T-cell (primary cell): Measurements from ENCODE around the gene CA10. TPM values are rescaled to one million over a fixed set of nuclear protein-coding genes. Genes with fewer than 3 reads are reported as not detected.

Experiments
- ATAC-seq, 4 experiments: fragments of 200-7000 bp in 3 of 4; fragments of 150-1000 bp in 1 of 4; cut with Tn5 transposase; replicated peaks in 1 of 4; 1 replicate in 3 of 4; 2 replicates in 1 of 4; pipeline ENCODE4 v1.10.0; 2021; ENCODE audit warnings: moderate library complexity in 3 of 4, mild to moderate bottlenecking in 2 of 4, moderate number of reproducible peaks in 1 of 4
- CTCF ChIA-PET, 2 donors: fragments of 300-600 bp; sonication (Branson Sonifier 250); formaldehyde crosslinking; loops; one replicate each; lab custom pipeline; 2022; ENCODE audit warnings: antibody characterized with exemption in 2 of 2; lab: Charles Lee
- POLR2A ChIA-PET, 2 donors: fragments of 300-600 bp; sonication (Branson Sonifier 250); formaldehyde crosslinking; loops; one replicate each; lab custom pipeline; 2022; ENCODE audit warnings: antibody characterized with exemption in 2 of 2; lab: Charles Lee
- DNase-seq, 35 experiments: peaks; one replicate each; pipeline versions ENCODE4 v3.0.0 to v3.0.0-alpha.2; 2013 to 2023
- H3K27ac ChIP-seq: one replicate; pipeline ENCODE4 v1.5.1; 2013; ENCODE audit warnings: low read length
- H3K27me3 ChIP-seq, 2 experiments: replicated peaks in 1 of 2; 1 replicate in 1 of 2; 2 replicates in 1 of 2; pipeline versions ENCODE4 v1.6.1 to v1.7.0; 2013; ENCODE audit warnings: low read length in 1 of 2, mixed read lengths in 1 of 2; ENCODE audit not compliant: control insufficient read depth in 2 of 2, insufficient read depth in 2 of 2; ENCODE audit errors: extremely low read depth in 1 of 2
- H3K36me3 ChIP-seq, 2 donors: 1 replicate in 1 of 2; 2 replicates in 1 of 2; pipeline versions ENCODE4 v1.6.1 to v1.7.0; 2013; ENCODE audit warnings: low read length in 1 of 2; ENCODE audit not compliant: control insufficient read depth in 2 of 2, insufficient read depth in 1 of 2; ENCODE audit errors: extremely low read depth in 1 of 2
- H3K4me1 ChIP-seq, 2 experiments: 1 replicate in 1 of 2; 2 replicates in 1 of 2; pipeline versions ENCODE4 v1.6.1 to v1.7.0; 2013; ENCODE audit warnings: low read length in 2 of 2, mixed read lengths in 1 of 2; ENCODE audit not compliant: insufficient read depth in 2 of 2, control insufficient read depth in 1 of 2; ENCODE audit errors: extremely low read depth in 1 of 2
- H3K4me3 ChIP-seq, 2 donors: 1 replicate in 1 of 2; 2 replicates in 1 of 2; pipeline versions ENCODE4 v1.5.1 to v1.7.0; 2013; ENCODE audit warnings: mild to moderate bottlenecking in 2 of 2, low read length in 1 of 2, moderate library complexity in 1 of 2; ENCODE audit not compliant: control insufficient read depth in 1 of 2; ENCODE audit errors: extremely low read depth in 1 of 2
- H3K9me3 ChIP-seq: 2 replicates; pipeline ENCODE4 v1.7.0; 2013
- H3K27ac Mint-ChIP-seq, 2 donors: one replicate each; pipeline ENCODE4 v1.8.0; 2020 to 2021; ENCODE audit warnings: mild to moderate bottlenecking in 2 of 2, mixed read lengths in 2 of 2
- H3K27me3 Mint-ChIP-seq, 2 donors: one replicate each; pipeline ENCODE4 v1.8.0; 2021 to 2022; ENCODE audit warnings: mixed read lengths in 2 of 2
- H3K36me3 Mint-ChIP-seq: one replicate; pipeline ENCODE4 v1.8.0; 2021; ENCODE audit warnings: mixed read lengths
- H3K4me1 Mint-ChIP-seq, 3 donors: one replicate each; pipeline ENCODE4 v1.8.0; 2020 to 2022; ENCODE audit warnings: mixed read lengths in 3 of 3, mild to moderate bottlenecking in 1 of 3
- H3K4me3 Mint-ChIP-seq, 3 donors: one replicate each; pipeline ENCODE4 v1.8.0; 2020 to 2022; ENCODE audit warnings: mild to moderate bottlenecking in 3 of 3, mixed read lengths in 3 of 3, moderate library complexity in 3 of 3
- H3K9me3 Mint-ChIP-seq, 3 donors: one replicate each; pipeline ENCODE4 v1.8.0; 2020 to 2022; ENCODE audit warnings: mixed read lengths in 3 of 3
- WGBS: methylation state at CpG from one replicate; pipeline ENCODE4 v1.1.5; 2013; ENCODE audit warnings: missing lambda C conversion rate; ENCODE audit not compliant: insufficient coverage; 5-methylcytosine and 5-hydroxymethylcytosine counted together
- total RNA-seq, 35 experiments: library from RNA in 6 of 35; stranded (reverse) in 6 of 35; fragments of 120-200 nt in 1 of 35; gene quantifications; one replicate each; pipeline versions ENCODE4 v1.2.1 to v1.2.4 and lab custom pipeline; 2013 to 2026

The CA10 gene
- total RNA-seq, 5 donors from 2014 or later (not counting 1 experiment from before 2014, with no cell fraction given): 0.30 TPM; not detected in 4

DNA sequence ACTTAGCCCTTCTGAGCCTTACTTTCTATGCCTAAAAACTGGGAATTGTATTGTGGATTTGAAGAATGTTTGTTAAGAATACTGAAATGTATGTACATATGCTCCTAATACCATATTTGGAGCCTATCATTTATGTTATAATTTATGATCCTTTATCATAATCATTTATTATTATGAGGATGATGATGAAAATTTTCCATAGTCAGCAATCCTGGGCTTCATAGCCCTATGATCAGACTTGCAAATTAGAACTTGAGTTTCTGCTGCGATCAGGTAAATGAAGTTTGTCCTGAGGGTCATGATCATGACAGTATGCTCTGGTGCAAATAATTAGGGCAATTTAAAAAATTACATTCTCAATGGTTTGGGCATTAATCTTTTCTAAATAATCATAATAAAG, 147.4 kb downstream of the CA10 start:
- POLR2A ChIA-PET: no interaction called here

DNA sequence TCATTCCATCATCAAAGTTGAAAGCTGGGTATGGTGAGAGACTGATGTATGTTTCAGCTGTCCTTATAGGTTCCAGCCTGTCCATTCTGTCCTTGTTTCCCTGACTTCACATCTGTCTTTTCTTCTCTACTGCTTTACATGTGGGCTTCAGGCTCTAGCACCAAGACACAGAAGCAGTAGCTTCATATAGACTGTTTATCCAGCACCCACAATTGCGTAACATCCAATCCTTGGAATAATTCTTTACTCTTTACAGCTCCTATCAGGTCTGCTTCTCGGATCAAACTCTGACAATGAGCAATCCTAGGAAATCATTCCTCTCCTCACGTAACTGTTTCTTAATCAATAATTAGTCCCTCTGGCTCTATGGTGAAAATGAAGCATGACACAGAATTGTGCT, 158.9 kb downstream of the CA10 start:
- Histone ChIP-seq H3K27ac (no peak overlapping the region), H3K36me3 (no peaks in the 10 kb centered on the region), H3K4me3 (no peak overlapping the region), H3K4me1 (no peaks in the 10 kb centered on the region), H3K27me3 (no peaks in the 10 kb centered on the region), H3K9me3 (no peaks in the 10 kb centered on the region)
- CTCF ChIA-PET: no interaction called here
- no peaks in the 10 kb centered on the region for H3K4me1 Mint-ChIP-seq
- 83% methylated on average over 1 of the region's 3 CpGs for WGBS
- H3K9me3 Mint-ChIP-seq: no peaks in the 10 kb centered on the region
- H3K27me3 Mint-ChIP-seq: peaks cover 3 to 4% of the 10 kb centered on the region in 2 donors
- POLR2A ChIA-PET: no interaction called here
- no peak overlapping the region for H3K4me3 Mint-ChIP-seq
- DNase-seq (no peak), ATAC-seq (no peak)
- H3K27ac Mint-ChIP-seq: no peak overlapping the region
- H3K36me3 Mint-ChIP-seq: no peaks in the 10 kb centered on the region

More for the DNA sequence above, 147.4 kb downstream of the CA10 start:
- H3K4me1 Mint-ChIP-seq: no peaks in the 10 kb centered on the region
- H3K27me3 Mint-ChIP-seq: peaks cover 0 to 8% of the 10 kb centered on the region in 2 donors
- CTCF ChIA-PET: no interaction called here
- Histone ChIP-seq H3K27ac (no peak overlapping the region), H3K9me3 (no peaks in the 10 kb centered on the region), H3K36me3 (no peaks in the 10 kb centered on the region), H3K4me1 (no peaks in the 10 kb centered on the region), H3K27me3 (no peaks in the 10 kb centered on the region), H3K4me3 (no peak overlapping the region)
- DNase-seq (no peak), ATAC-seq (no peak)
- peaks cover 0 to 5% (median 4%) of the 10 kb centered on the region in 3 donors for H3K9me3 Mint-ChIP-seq
- WGBS: no CpG with 5 or more reads among the region's 1 CpG
- no peaks in the 10 kb centered on the region for H3K36me3 Mint-ChIP-seq
- H3K27ac Mint-ChIP-seq: no peak overlapping the region
- no peak overlapping the region for H3K4me3 Mint-ChIP-seq

DNA sequence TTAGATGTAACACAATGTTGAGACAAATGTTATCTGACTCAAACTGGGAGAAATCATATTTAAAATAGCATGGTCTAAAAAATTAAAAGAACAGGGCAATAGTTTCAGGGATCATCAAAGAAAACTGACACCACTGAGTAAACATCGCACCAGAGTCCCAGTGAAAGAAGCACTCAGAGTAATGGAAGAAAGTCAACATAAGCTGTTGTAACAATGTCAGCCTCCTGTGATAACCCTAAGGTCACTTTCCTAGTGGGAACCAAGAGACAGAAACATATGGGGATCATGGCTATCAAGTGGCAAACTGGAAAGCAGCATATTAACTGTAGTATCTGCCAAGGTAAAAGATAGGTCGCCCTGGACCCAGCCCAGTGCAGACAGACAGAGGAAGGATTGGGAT, 160.8 kb downstream of the CA10 start:
- Histone ChIP-seq H3K4me1 (no peaks in the 10 kb centered on the region), H3K27me3 (no peaks in the 10 kb centered on the region), H3K36me3 (no peaks in the 10 kb centered on the region), H3K27ac (no peak overlapping the region), H3K4me3 (no peak overlapping the region), H3K9me3 (no peaks in the 10 kb centered on the region)
- CTCF ChIA-PET: no interaction called here
- no peak overlapping the region for H3K4me3 Mint-ChIP-seq
- 100% methylated on average over 1 of the region's 2 CpGs for WGBS
- no peaks in the 10 kb centered on the region for H3K4me1 Mint-ChIP-seq
- no peaks in the 10 kb centered on the region for H3K9me3 Mint-ChIP-seq
- H3K36me3 Mint-ChIP-seq: no peaks in the 10 kb centered on the region
- DNase-seq (no peak), ATAC-seq (no peak)
- H3K27me3 Mint-ChIP-seq: peaks cover 0 to 4% of the 10 kb centered on the region in 2 donors
- POLR2A ChIA-PET: no interaction called here
- no peak overlapping the region for H3K27ac Mint-ChIP-seq

DNA sequence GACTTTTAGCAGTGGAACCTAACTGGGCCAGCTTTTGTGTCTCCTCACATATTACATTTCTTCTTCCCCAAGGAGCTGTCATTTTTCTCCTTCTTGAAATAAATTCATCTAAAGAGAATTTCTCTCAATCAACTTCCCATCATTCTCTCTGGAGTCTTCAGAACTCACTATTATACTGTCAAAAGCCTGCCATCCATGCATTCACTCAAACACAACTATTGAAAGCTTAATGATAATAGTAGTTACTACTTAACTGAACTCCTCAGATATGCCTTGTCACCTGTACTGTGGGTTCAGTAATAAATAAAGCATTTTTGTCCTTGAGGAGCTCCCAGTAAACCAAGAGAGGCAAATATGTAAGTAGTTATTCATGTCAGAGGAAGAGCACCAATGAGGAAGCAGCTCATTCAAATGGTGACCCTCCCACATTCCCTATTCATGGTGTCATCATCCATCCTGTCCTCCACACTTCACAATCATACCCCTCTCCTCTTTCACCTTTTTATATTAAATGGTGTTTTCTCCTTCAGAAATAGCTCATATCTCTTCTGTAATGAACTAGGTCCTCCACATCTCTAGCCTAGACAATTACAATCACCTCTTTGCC, 162.6 kb downstream of the CA10 start:
- DNase-seq (no peak), ATAC-seq (no peak)
- H3K9me3 Mint-ChIP-seq: no peaks in the 10 kb centered on the region
- H3K27ac ChIP-seq: no peak overlapping the region
- no peak overlapping the region for H3K4me3 Mint-ChIP-seq
- POLR2A ChIA-PET: no interaction called here
- no peak overlapping the region for H3K27ac Mint-ChIP-seq
- CTCF ChIA-PET: no interaction called here
- no peaks in the 10 kb centered on the region for H3K27me3 ChIP-seq
- no peak overlapping the region for H3K4me3 ChIP-seq
- no peaks in the 10 kb centered on the region for H3K36me3 ChIP-seq
- H3K36me3 Mint-ChIP-seq: no peaks in the 10 kb centered on the region
- peaks cover 0 to 6% of the 10 kb centered on the region in 2 donors for H3K27me3 Mint-ChIP-seq
- H3K9me3 ChIP-seq: no peaks in the 10 kb centered on the region
- H3K4me1 Mint-ChIP-seq: no peaks in the 10 kb centered on the region
- H3K4me1 ChIP-seq: no peaks in the 10 kb centered on the region

DNA sequence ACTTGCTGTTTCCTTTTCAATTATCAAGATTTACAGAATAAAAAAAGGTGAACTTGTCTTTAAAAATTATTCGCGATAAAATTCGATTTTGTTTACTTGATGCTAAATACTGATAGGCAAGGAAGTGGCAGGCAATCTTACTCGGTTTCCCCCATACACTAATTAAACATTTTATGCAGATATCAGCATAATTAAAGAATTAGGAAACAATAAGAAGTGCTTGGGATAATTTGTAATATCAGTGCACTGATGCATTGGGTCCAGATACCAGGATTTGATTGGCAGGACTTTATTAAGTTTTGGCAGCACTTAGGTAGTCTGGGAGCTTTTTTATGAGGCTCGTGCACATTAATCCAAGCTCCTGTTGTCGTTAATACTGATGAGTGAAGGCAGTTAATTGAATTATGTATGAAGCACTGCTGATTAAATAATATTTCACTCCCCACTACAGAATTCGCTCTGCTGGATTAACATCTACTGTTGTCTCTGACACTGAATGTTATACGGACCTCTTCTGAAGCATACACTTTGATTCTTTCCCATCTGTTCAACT, 165.6 kb downstream of the CA10 start:
- 75% methylated on average over 2 of the region's 8 CpGs for WGBS
- POLR2A ChIA-PET: no interaction called here

DNA sequence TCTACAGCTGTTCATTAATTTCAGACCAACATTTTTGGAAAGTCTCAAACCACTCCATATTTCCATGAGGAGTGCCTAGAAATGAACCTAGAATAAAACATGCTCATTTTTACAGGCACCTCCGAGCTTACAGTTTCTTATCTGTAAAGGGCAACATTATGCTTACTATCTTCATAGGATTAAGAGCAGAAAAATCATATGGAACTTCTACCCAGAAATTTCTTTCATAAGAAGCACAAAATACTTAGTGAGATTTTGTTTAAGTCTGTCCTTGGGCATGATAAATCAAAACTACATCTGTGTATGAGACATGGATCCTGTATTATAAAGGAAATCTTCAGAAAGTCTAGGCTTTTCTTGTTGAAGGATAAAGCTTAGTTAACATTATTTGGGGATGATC, 187.4 kb downstream of the CA10 start:
- H3K9me3 Mint-ChIP-seq: peaks cover 0 to 8% (median 2%) of the 10 kb centered on the region in 3 donors
- WGBS: no CpG with 5 or more reads among the region's 1 CpG
- H3K27me3 Mint-ChIP-seq: peaks cover 2 to 7% of the 10 kb centered on the region in 2 donors
- no peaks in the 10 kb centered on the region for H3K36me3 ChIP-seq
- H3K4me1 ChIP-seq: no peaks in the 10 kb centered on the region
- H3K4me1 Mint-ChIP-seq: no peaks in the 10 kb centered on the region
- H3K27me3 ChIP-seq: no peaks in the 10 kb centered on the region
- no peak overlapping the region for H3K4me3 ChIP-seq
- H3K36me3 Mint-ChIP-seq: no peaks in the 10 kb centered on the region
- ChIA-PET POLR2A (no interaction called here), CTCF (no interaction called here)
- no peak overlapping the region for H3K27ac ChIP-seq
- DNase-seq (no peak), ATAC-seq (no peak)
- no peak overlapping the region for H3K4me3 Mint-ChIP-seq
- H3K27ac Mint-ChIP-seq: no peak overlapping the region
- no peaks in the 10 kb centered on the region for H3K9me3 ChIP-seq

More for the DNA sequence above, 165.6 kb downstream of the CA10 start:
- Histone ChIP-seq H3K27me3 (no peaks in the 10 kb centered on the region), H3K27ac (no peak overlapping the region), H3K4me3 (no peak overlapping the region), H3K9me3 (no peaks in the 10 kb centered on the region), H3K4me1 (no peaks in the 10 kb centered on the region), H3K36me3 (no peaks in the 10 kb centered on the region)
- ATAC-seq (no peak), DNase-seq (no peak)
- no peaks in the 10 kb centered on the region for H3K4me1 Mint-ChIP-seq
- peaks cover 0 to 4% (median 0%) of the 10 kb centered on the region in 3 donors for H3K9me3 Mint-ChIP-seq
- no peak overlapping the region for H3K27ac Mint-ChIP-seq
- CTCF ChIA-PET: no interaction called here
- H3K4me3 Mint-ChIP-seq: no peak overlapping the region
- peaks cover 0 to 2% of the 10 kb centered on the region in 2 donors for H3K27me3 Mint-ChIP-seq
- H3K36me3 Mint-ChIP-seq: no peaks in the 10 kb centered on the region
